Measurements from ENCODE around the gene CPS1. TPM values are rescaled to one million over a fixed set of nuclear protein-coding genes. Genes with fewer than 3 reads are reported as not detected.

The CPS1 gene
- total RNA-seq, 1 donor from 2014 or later: 4.7 TPM

- DNase-seq: no peak
These were observed 49.6 kb downstream of the CPS1 start for GRCh38 chr2:210606001-210606400.

GRCh38 chr2:210611466-210611865 is 55.1 kb downstream of the CPS1 start:
- no peak for DNase-seq

- DNase-seq: no peak
These were observed 59.7 kb downstream of the CPS1 start for GRCh38 chr2:210616074-210616473.

DNA sequence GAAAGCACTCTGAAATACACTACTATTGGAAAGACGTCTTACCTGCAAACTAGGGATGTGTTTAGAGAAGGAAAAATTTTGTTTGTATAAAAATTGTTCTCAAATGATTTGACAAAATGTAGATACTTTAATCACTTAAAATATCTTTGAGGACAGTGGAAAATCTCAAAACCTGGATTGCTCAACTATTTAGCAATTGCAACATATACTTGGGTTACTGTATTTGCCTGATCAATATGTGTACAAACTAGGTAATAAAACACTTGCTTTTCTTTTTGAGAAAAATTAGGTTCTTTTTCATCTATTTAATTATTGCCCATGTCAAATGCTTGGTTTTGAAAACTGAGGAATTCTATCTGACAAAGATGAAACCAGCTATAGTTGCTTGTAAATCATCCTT is 60.9 kb downstream of the CPS1 start:
- DNase-seq: no peak

GRCh38 chr2:210617732-210618330 is 61.4 kb downstream of the CPS1 start:
- peak; percentile 19 for DNase-seq

- no peak for DNase-seq
These were observed 64.1 kb downstream of the CPS1 start for GRCh38 chr2:210620456-210620855.

GRCh38 chr2:210623506-210623905 is 67.1 kb downstream of the CPS1 start:
- DNase-seq: no peak

DNA sequence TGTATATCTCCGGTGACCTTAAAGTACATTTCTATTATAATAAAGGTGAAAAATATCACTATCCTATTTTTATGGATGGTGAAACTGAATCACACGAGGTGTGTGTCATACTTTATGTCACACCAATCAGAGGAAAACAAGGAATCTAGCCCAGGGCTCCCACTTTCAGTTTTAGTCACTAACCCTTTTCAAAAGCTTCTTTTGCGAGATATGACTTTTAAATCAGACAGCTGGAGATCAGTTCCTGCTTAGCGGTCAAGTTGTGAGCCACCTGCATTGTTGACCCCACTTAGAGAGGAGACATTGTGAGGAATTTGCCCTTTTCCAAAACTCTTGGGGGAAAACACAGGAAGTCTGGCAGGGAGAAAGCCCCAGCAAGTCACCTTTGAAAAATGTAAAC is 70.5 kb downstream of the CPS1 start:
- no peak for DNase-seq

GRCh38 chr2:210630873-210631560 is 74.6 kb downstream of the CPS1 start:
- DNase-seq: no peak

GRCh38 chr2:210633699-210634098 is 77.3 kb downstream of the CPS1 start:
- no peak for DNase-seq

DNA sequence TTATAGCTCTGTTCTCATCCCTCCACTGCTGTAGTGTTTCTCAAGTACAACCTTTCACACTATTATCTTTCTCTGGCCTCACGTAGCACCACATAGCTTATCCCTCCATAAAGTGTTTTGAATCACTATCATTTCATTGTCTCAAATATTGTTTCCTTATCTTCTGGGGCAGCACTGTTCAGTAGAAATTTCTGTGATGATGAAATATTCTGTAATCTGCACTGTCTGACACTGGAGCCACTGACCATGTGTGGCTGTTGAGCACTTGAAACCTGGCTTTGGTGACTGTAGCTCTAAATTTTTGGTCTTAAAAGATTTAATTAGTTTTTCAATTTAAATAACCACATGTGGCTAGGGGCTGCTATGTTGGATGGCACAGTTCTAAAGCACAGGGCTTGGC is 78.9 kb downstream of the CPS1 start:
- DNase-seq: no peak

DNA sequence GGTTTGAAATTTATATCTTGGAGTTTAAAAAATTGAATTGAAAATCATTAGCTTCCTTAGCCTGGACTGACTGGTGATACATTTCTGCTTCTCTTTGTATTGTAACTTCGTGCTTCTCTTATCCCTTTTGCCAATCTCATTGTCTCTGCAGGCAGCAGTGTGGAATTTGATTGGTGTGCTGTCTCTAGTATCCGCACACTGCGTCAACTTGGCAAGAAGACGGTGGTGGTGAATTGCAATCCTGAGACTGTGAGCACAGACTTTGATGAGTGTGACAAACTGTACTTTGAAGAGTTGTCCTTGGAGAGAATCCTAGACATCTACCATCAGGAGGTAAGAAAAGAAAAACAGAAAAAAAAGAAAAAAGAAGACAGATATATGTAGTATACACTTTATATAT is 85.9 kb downstream of the CPS1 start:
- DNase-seq: no peak

GRCh38 chr2:210647151-210647550 is 90.8 kb downstream of the CPS1 start:
- no peak for DNase-seq

DNA sequence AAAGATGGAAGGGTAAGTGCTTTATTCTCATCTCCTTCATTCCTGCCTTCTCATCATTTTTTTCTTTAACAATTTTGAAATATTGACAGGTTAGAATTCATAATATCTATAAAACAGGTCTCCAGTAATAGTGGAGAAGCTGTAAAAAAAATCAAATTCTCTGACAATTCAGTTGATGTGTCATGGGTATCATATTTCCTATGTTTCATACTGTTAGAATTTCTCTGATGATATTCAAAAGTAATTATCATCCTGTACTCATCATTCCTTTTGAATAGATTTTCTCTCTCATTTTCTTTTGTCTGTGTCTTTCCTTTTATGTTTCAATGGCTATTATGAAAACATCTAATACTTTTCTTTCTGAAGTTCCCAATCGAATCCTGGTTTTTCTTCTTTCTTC is 97.7 kb downstream of the CPS1 start:
- DNase-seq: no peak

- DNase-seq: no peak
These were observed 99.0 kb downstream of the CPS1 start for GRCh38 chr2:210655229-210655975.

GRCh38 chr2:210657874-210658273 is 101.5 kb downstream of the CPS1 start:
- no peak for DNase-seq

GRCh38 chr2:210660751-210661150 is 104.4 kb downstream of the CPS1 start:
- DNase-seq: no peak

GRCh38 chr2:210662560-210662959 is 106.2 kb downstream of the CPS1 start:
- DNase-seq: no peak

DNA sequence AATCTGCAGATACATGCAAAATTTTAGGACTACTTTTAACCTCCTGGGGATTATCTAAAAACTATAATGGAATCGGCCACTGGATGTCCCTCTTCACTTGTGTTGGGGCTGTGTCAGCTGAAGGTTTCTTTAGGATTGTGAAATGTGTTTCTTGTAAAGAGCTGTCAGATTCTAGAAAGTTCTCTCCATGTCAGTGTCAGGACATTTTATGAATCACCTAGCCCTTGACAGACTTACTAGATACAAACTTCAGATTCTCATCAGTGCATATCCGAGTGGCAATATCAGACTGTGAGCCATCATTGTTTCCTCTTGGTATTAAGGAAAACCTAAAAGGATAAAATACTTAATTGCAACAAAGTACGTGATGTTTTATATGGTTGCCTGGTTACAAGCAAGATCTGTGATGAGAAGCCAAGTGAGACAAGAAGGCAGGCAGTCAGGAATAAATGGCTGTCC is 107.3 kb downstream of the CPS1 start:
- DNase-seq: no peak

DNA sequence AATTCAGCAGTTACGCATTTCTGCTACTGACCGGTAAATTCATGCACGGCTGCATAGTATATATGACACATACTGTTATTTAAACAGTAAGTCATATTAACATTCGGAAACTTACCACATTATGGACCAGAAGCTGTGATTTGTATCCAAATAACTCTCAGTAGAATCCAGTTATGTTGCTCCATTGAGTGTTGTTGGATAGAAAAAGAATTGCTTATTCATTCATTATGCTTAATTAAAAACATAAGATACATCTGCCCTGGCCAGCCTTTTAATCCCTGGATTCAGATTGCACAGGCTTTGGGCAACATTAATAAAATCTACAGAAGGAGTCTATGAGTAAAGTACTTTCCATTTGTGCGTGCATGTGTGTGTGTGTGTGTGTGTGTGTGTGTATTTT is 111.3 kb downstream of the CPS1 start:
- no peak for DNase-seq

DNA sequence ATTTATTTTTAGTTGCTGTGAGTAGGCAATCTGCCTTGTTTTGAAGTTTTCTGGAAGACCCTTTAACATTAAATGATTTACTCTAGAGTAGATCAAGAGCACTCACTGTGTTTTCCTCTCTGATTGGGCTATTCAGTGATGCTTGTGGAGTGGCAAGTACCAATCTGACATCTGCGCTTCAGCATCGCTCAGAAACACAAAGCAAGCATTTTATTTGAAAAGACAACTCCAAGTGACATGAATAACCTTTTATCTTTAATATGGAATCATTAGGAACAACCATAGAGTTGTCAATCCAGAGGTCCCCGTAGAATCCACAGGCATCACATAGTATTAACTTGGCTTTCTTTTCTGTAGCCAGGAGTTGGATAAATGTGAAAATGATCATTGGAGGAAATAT is 114.7 kb downstream of the CPS1 start:
- DNase-seq: no peak

- no peak for DNase-seq
These were observed 116.7 kb downstream of the CPS1 start for GRCh38 chr2:210673117-210673516.

DNA sequence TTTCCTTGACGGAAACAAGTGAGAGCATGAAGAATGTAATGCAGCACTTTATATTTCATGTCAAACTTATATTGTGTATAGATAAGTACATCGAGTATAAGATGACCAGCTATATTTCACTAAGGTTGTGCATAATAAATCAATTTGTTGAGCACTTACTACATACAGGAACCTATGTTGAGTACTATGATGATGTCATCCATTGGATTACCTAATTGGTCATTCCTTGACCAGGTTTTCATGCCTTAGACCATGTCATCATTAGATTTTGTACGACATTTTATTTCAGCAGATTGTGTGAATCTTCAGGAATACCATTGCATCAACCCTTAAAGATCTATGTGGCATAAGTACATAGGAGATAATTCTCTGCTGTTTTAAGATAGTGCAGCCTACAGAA is 119.7 kb downstream of the CPS1 start:
- DNase-seq: no peak

DNA sequence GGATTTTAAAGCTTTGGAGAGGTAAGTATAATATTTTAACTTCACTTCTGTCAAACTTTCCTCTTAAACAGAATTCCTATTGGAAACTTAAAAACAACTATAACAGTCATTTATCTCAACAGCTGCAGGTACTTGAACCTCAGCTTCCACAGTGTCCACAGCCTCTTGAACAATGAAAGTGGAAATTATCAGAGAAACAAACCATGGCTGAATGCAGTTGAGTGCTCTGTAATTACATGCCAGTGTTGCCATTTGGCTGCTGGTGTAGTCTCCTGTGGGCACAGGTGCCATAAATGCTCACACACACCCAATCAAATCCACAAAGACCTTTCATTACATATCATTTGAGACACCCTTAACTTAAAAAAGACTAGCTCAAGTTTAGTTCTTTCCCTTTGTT is 125.1 kb downstream of the CPS1 start:
- DNase-seq: no peak
